KMS-11 (cell line): ENCODE results near the gene PLAAT3.
"Not testable (repeated sequence)": the region's sequence is repeated elsewhere in the genome, so short reads cannot be mapped to it uniquely, and the experiment has no call there.

Experiments
- H2AFZ ChIP-seq: fragments of 200-600 bp; sonication (generic); 2 replicates; pipeline ENCODE4 v1.6.1; 2016; ENCODE audit warnings: antibody characterized with exemption, mixed run types, low read depth
- H3K27ac ChIP-seq: fragments of 200-600 bp; sonication (generic); 2 replicates; pipeline ENCODE4 v1.6.1; 2016; ENCODE audit warnings: mild to moderate bottlenecking, mixed run types
- H3K27me3 ChIP-seq: fragments of 200-600 bp; sonication (generic); 2 replicates; pipeline ENCODE4 v1.6.1; 2017; ENCODE audit warnings: mild to moderate bottlenecking, low read depth, mixed run types, moderate library complexity; ENCODE audit not compliant: insufficient read depth
- H3K36me3 ChIP-seq: fragments of 200-600 bp; sonication (generic); 2 replicates; pipeline ENCODE4 v1.6.1; 2017; ENCODE audit warnings: mild to moderate bottlenecking, mixed run types; ENCODE audit not compliant: insufficient read depth
- H3K4me1 ChIP-seq: fragments of 200-600 bp; sonication (generic); 2 replicates; pipeline ENCODE4 v1.6.1; 2016; ENCODE audit warnings: mild to moderate bottlenecking, low read depth, mixed run types; ENCODE audit not compliant: poor library complexity, severe bottlenecking
- H3K4me2 ChIP-seq: fragments of 200-600 bp; sonication (generic); 2 replicates; pipeline ENCODE4 v1.7.0; 2016; ENCODE audit warnings: mild to moderate bottlenecking, mixed run types
- H3K4me3 ChIP-seq: fragments of 200-600 bp; sonication (generic); IDR thresholded peaks from 2 replicates; pipeline ENCODE4 v1.6.1; 2017; ENCODE audit warnings: low read depth, low read length, mixed read lengths; ENCODE audit not compliant: insufficient read depth
- H3K79me2 ChIP-seq: fragments of 200-600 bp; sonication (generic); 2 replicates; pipeline ENCODE4 v1.6.1; 2016; ENCODE audit warnings: low read depth, mixed run types; ENCODE audit not compliant: insufficient read depth
- H3K9ac ChIP-seq: fragments of 200-600 bp; sonication (generic); 2 replicates; pipeline ENCODE4 v1.6.1; 2016; ENCODE audit warnings: mild to moderate bottlenecking, mixed run types
- H4K20me1 ChIP-seq: fragments of 200-600 bp; sonication (generic); 2 replicates; pipeline ENCODE4 v1.6.1; 2016; ENCODE audit warnings: mild to moderate bottlenecking, mixed run types; ENCODE audit not compliant: insufficient read depth
- TF ChIP-seq, protein P1 (sequence below): fragments of 200-600 bp; sonication (generic); conservative IDR thresholded peaks from 2 replicates; pipeline ENCODE4 v1.6.1; 2017; ENCODE audit warnings: low read depth, mild to moderate bottlenecking, antibody characterized with exemption, low read length, moderate library complexity, mixed read lengths

PLAAT3 gene

DNA sequence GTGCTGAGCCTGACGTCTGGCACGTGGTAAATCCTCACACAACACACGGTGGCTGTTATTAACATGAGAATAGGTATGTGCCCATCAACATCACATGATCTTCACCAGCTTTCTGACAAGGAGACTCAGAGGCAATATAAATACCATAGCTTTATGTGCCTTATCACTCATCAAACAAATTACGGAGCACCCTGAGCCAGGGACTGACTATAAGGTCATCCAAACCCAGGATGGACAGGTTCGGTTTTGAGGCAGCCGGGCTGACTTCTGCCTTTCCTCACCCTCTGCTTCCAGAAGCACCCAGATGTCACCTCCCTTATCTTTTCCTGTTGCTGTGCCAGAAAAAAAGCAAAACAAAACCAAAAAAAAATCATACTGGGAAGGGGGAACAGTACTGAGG, 5.7 kb upstream of the PLAAT3 start:
- no peaks in the 10 kb centered on the region for H3K36me3 ChIP-seq
- TF ChIP-seq, protein P1, sequence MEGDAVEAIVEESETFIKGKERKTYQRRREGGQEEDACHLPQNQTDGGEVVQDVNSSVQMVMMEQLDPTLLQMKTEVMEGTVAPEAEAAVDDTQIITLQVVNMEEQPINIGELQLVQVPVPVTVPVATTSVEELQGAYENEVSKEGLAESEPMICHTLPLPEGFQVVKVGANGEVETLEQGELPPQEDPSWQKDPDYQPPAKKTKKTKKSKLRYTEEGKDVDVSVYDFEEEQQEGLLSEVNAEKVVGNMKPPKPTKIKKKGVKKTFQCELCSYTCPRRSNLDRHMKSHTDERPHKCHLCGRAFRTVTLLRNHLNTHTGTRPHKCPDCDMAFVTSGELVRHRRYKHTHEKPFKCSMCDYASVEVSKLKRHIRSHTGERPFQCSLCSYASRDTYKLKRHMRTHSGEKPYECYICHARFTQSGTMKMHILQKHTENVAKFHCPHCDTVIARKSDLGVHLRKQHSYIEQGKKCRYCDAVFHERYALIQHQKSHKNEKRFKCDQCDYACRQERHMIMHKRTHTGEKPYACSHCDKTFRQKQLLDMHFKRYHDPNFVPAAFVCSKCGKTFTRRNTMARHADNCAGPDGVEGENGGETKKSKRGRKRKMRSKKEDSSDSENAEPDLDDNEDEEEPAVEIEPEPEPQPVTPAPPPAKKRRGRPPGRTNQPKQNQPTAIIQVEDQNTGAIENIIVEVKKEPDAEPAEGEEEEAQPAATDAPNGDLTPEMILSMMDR, result no peak
- H3K4me2 ChIP-seq, result no peak overlapping the region
- no peaks in the 10 kb centered on the region for H3K79me2 ChIP-seq
- H3K27ac ChIP-seq, result no peak overlapping the region
- no peaks in the 10 kb centered on the region for H4K20me1 ChIP-seq
- H3K4me3 ChIP-seq, result no peak overlapping the region
- no peak overlapping the region for H3K9ac ChIP-seq
- peaks cover 16% of the 10 kb centered on the region for H3K4me1 ChIP-seq
- no peak overlapping the region for H2AFZ ChIP-seq
- H3K27me3 ChIP-seq, result no peaks in the 10 kb centered on the region

DNA sequence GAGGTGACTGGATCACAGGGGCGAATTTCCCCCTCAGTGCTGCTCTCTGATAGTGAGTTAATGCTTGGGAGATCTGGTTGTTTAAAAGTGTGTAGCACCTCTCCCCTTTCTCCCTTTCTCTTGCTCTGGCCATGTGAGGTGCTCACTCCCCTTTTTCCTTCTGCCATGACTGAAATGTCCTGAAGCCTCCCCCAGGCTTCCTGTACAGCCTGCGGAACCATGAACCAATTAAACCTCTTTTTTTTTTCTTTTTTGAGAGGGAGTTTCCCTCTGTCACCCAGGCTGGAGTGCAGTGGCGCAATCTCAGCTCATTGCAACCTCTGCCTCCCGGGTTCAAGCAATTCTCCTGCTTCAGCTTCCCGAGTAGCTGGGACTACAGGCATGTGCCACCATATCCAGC, 3.5 kb upstream of the PLAAT3 start:
- not testable (repeated sequence) for H3K79me2 ChIP-seq, H4K20me1 ChIP-seq, H3K27ac ChIP-seq, H3K4me3 ChIP-seq, H3K27me3 ChIP-seq, H2AFZ ChIP-seq, H3K36me3 ChIP-seq, H3K4me2 ChIP-seq, H3K9ac ChIP-seq
- H3K4me1 ChIP-seq, result peaks cover 12% of the 10 kb centered on the region

DNA sequence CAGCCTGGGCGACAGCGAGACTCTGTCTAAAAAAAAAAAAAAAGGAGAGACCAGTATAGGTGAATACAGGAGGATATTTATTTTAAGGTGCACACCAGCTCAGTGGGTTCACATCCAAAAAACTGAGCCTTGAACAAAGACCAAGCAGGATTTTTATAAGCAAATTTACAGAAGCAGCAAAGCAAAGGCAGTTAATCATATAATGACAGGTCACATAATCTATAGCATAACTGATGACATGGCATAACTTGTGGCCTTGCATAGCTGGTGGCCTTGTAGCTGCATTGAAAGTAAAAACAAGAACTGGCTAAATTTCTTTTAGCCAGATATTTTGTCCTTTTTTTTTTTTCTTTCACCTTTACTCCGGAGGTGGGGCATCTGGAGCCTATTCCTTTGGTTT, 2.7 kb upstream of the PLAAT3 start:
- Histone ChIP-seq H3K4me1 (peaks cover 12% of the 10 kb centered on the region), H4K20me1 (no peaks in the 10 kb centered on the region), H3K36me3 (no peaks in the 10 kb centered on the region), H3K4me2 (no peak overlapping the region), H3K4me3 (no peak overlapping the region), H2AFZ (no peak overlapping the region), H3K27me3 (no peaks in the 10 kb centered on the region), H3K9ac (no peak overlapping the region), H3K79me2 (no peaks in the 10 kb centered on the region), H3K27ac (no peak overlapping the region)
- TF ChIP-seq, protein P1, result no peak

DNA sequence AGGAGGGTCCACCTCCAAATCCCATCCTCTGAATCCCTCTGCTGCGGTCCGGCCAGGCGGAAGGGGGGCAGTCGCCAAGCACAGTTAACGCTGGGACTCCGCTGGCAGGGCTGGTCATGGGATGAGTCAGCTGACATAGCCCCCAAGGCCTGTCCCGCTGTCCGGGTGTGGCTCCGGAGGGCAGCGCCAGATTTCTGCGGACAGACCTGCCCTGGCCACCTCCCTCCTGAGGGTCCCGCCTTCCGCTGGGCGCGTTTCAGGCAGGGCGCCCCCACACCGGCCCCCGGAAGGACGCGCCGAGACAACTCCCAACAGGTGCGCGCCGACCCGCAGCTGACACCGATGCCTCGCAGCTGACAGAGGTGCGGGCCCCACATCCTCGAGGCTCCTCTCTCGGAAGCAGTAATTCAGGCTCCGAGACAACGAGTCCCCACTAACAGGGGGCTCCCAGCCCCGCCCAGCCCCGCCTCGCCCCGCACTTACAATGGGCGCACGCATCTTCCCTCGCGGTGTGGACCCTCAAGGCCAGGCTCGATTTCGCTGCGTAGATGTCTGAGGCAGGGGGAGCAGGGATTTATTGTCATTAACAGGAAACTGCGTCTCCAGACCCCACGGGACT, 607 bp downstream of the PLAAT3 start:
- TF ChIP-seq, protein P1, result no peak
- H3K4me3 ChIP-seq, result no peak overlapping the region
- no peak overlapping the region for H3K27ac ChIP-seq
- H3K79me2 ChIP-seq, result no peaks in the 10 kb centered on the region
- H3K27me3 ChIP-seq, result no peaks in the 10 kb centered on the region
- H3K4me1 ChIP-seq, result no peaks in the 10 kb centered on the region
- no peaks in the 10 kb centered on the region for H3K36me3 ChIP-seq
- H2AFZ ChIP-seq, result no peak overlapping the region
- H4K20me1 ChIP-seq, result no peaks in the 10 kb centered on the region
- no peak overlapping the region for H3K9ac ChIP-seq
- no peak overlapping the region for H3K4me2 ChIP-seq

DNA sequence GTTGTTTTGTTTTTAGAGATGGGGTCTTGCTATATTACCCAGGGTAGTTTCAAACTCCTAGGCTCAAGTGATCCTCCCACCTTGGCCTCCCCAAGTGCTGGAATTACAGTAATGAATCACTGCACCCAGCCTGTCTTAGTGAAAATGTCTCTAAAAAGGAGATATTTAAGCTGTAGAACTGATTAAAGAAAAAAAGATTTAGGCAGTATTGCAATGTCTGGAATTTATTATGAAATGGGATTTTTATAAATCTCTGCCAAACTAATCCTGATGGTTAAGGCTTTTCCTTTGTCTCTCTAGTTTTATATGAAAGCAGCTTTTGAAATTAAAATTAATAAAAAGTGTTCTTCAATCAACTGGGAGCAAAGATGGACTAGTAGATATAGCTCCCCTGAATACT, 2.1 kb downstream of the PLAAT3 start:
- TF ChIP-seq, protein P1, result no peak
- H3K4me2 ChIP-seq, result no peak overlapping the region
- H4K20me1 ChIP-seq, result no peaks in the 10 kb centered on the region
- no peaks in the 10 kb centered on the region for H3K27me3 ChIP-seq
- H3K79me2 ChIP-seq, result no peaks in the 10 kb centered on the region
- no peak overlapping the region for H2AFZ ChIP-seq
- H3K36me3 ChIP-seq, result no peaks in the 10 kb centered on the region
- no peaks in the 10 kb centered on the region for H3K4me1 ChIP-seq
- H3K4me3 ChIP-seq, result no peak overlapping the region
- H3K27ac ChIP-seq, result no peak overlapping the region
- H3K9ac ChIP-seq, result no peak overlapping the region
